Trophoblast cell (in vitro differentiated cells and primary cell): ENCODE results near the gene CCDC192.
A peak's percentile ranks its signal among the peaks of the same experiment; 100 is the strongest.
"Not testable (repeated sequence)": the region's sequence is repeated elsewhere in the genome, so short reads cannot be mapped to it uniquely, and the experiment has no call there.

Experiments used
- DNase-seq, 2 donors: peaks; one replicate each; pipeline ENCODE4 v3.0.0-alpha.2; 2016
- H2AFZ ChIP-seq: 2 replicates; pipeline ENCODE4 v1.6.1; 2013; ENCODE audit warnings: low read length, moderate library complexity, mild to moderate bottlenecking; ENCODE audit not compliant: insufficient read depth, poor library complexity
- H2AK5ac ChIP-seq: 2 replicates; pipeline ENCODE4 v1.6.1; 2013; ENCODE audit warnings: mild to moderate bottlenecking, low read length
- H2BK120ac ChIP-seq: 2 replicates; pipeline ENCODE4 v1.6.1; 2013; ENCODE audit warnings: low read length, mild to moderate bottlenecking, moderate library complexity; ENCODE audit not compliant: insufficient read depth, poor library complexity
- H2BK12ac ChIP-seq: 2 replicates; pipeline ENCODE4 v1.6.1; 2013; ENCODE audit warnings: mild to moderate bottlenecking, low read length, moderate library complexity
- H2BK5ac ChIP-seq: 2 replicates; pipeline ENCODE4 v1.6.1; 2013; ENCODE audit warnings: low read length, low read depth, moderate library complexity, mild to moderate bottlenecking; ENCODE audit not compliant: poor library complexity
- H3K14ac ChIP-seq: 2 replicates; pipeline ENCODE4 v1.6.1; 2013; ENCODE audit warnings: mild to moderate bottlenecking, low read length
- H3K18ac ChIP-seq: 2 replicates; pipeline ENCODE4 v1.6.1; 2013; ENCODE audit warnings: mild to moderate bottlenecking, low read length
- H3K23ac ChIP-seq: 2 replicates; pipeline ENCODE4 v1.6.1; 2013; ENCODE audit warnings: low read length
- H3K27ac ChIP-seq: 2 replicates; pipeline ENCODE4 v1.5.1; 2013; ENCODE audit warnings: low read depth, mild to moderate bottlenecking, inconsistent platforms, low read length, moderate library complexity
- H3K27me3 ChIP-seq: 2 replicates; pipeline ENCODE4 v1.6.1; 2013; ENCODE audit warnings: inconsistent platforms, mild to moderate bottlenecking, low read length, moderate library complexity; ENCODE audit not compliant: insufficient read depth
- H3K36me3 ChIP-seq, 2 experiments: 1 replicate in 1 of 2; 2 replicates in 1 of 2; pipeline ENCODE4 v1.6.1; 2013; ENCODE audit warnings: low read length in 2 of 2, mild to moderate bottlenecking in 2 of 2, moderate library complexity in 1 of 2; ENCODE audit not compliant: insufficient read depth in 2 of 2, control insufficient read depth in 1 of 2
- H3K4ac ChIP-seq: 2 replicates; pipeline ENCODE4 v1.6.1; 2013; ENCODE audit warnings: low read depth, mild to moderate bottlenecking, low read length, moderate library complexity
- H3K4me1 ChIP-seq, 2 experiments: 1 replicate in 1 of 2; 2 replicates in 1 of 2; pipeline ENCODE4 v1.6.1; 2013; ENCODE audit warnings: low read length in 2 of 2, mild to moderate bottlenecking in 2 of 2, moderate library complexity in 1 of 2; ENCODE audit not compliant: insufficient read depth in 2 of 2, control insufficient read depth in 1 of 2
- H3K4me2 ChIP-seq: 2 replicates; pipeline ENCODE4 v1.6.1; 2013; ENCODE audit warnings: inconsistent platforms, mild to moderate bottlenecking, low read length, moderate library complexity
- H3K4me3 ChIP-seq: 2 replicates; pipeline ENCODE4 v1.5.1; 2013; ENCODE audit warnings: mild to moderate bottlenecking, low read depth, low read length, inconsistent platforms
- H3K79me1 ChIP-seq: one replicate; pipeline ENCODE4 v1.6.1; 2013; ENCODE audit warnings: low read length
- H3K79me2 ChIP-seq: 2 replicates; pipeline ENCODE4 v1.6.1; 2013; ENCODE audit warnings: low read length, mild to moderate bottlenecking; ENCODE audit not compliant: control insufficient read depth, insufficient read depth, poor library complexity
- H3K9ac ChIP-seq: 2 replicates; pipeline ENCODE4 v1.6.1; 2013; ENCODE audit warnings: mild to moderate bottlenecking, low read length
- H3K9me3 ChIP-seq: 2 replicates; pipeline ENCODE4 v1.6.1; 2013; ENCODE audit warnings: low read depth, mild to moderate bottlenecking, control low read depth, inconsistent platforms, low read length; ENCODE audit not compliant: insufficient read depth
- H4K12ac ChIP-seq: 2 replicates; pipeline ENCODE4 v1.6.1; 2013; ENCODE audit warnings: low read depth, mild to moderate bottlenecking, low read length, moderate library complexity
- H4K8ac ChIP-seq: 2 replicates; pipeline ENCODE4 v1.6.1; 2013; ENCODE audit warnings: low read depth, mild to moderate bottlenecking, low read length, moderate library complexity
- H4K91ac ChIP-seq: one replicate; pipeline ENCODE4 v1.6.1; 2013; ENCODE audit warnings: low read depth, mild to moderate bottlenecking, low read length, moderate library complexity
- WGBS: extraction: QIAGEN DNeasy Blood & Tissue Kit; methylation state at CpG from one replicate; pipeline ENCODE4 v1.1.7; 2013; ENCODE audit warnings: missing lambda C conversion rate; ENCODE audit not compliant: insufficient read length, insufficient coverage; ENCODE audit errors: extremely low coverage; 5-methylcytosine and 5-hydroxymethylcytosine counted together

Gene CCDC192

GRCh38 chr5:127723571-127723970 lies 20.4 kb downstream of the CCDC192 start:
- no peak overlapping the region for H3K4me2 ChIP-seq
- H2AFZ ChIP-seq, result no peak overlapping the region
- H3K79me1 ChIP-seq, result no peaks in the 10 kb centered on the region
- H3K14ac ChIP-seq, result no peak overlapping the region
- H4K12ac ChIP-seq, result no peak overlapping the region
- no peaks in the 10 kb centered on the region for H3K27me3 ChIP-seq
- H3K4me3 ChIP-seq, result no peak overlapping the region
- peaks cover 6% of the 10 kb centered on the region for H3K9me3 ChIP-seq
- no peak overlapping the region for H4K91ac ChIP-seq
- no peak overlapping the region for H4K8ac ChIP-seq
- H3K79me2 ChIP-seq, result no peaks in the 10 kb centered on the region
- no peak overlapping the region for H3K23ac ChIP-seq
- no peak for DNase-seq
- no peak overlapping the region for H2BK12ac ChIP-seq
- no peak overlapping the region for H3K4ac ChIP-seq
- peaks cover 0 to 5% of the 10 kb centered on the region in 2 experiments for H3K36me3 ChIP-seq
- no peak overlapping the region for H2BK120ac ChIP-seq
- H3K18ac ChIP-seq, result no peak overlapping the region
- H2AK5ac ChIP-seq, result no peak overlapping the region
- no peak overlapping the region for H3K27ac ChIP-seq
- no peak overlapping the region for H2BK5ac ChIP-seq
- no peak overlapping the region for H3K9ac ChIP-seq
- peaks cover 3% of the 10 kb centered on the region in 2 experiments for H3K4me1 ChIP-seq
- WGBS, result no CpG with 5 or more reads among the region's 2 CpGs

- H2AK5ac ChIP-seq, result no peak overlapping the region
- H3K23ac ChIP-seq, result no peak overlapping the region
- no peak overlapping the region for H3K4me2 ChIP-seq
- no peak overlapping the region for H3K18ac ChIP-seq
- H3K27me3 ChIP-seq, result no peaks in the 10 kb centered on the region
- no peak overlapping the region for H2BK5ac ChIP-seq
- H3K9me3 ChIP-seq, result peaks cover 1% of the 10 kb centered on the region
- H3K36me3 ChIP-seq, result peaks cover 0 to 2% of the 10 kb centered on the region in 2 experiments
- no peak overlapping the region for H2AFZ ChIP-seq
- H3K4me1 ChIP-seq, result peaks cover 3% of the 10 kb centered on the region in 2 experiments
- H3K27ac ChIP-seq, result no peak overlapping the region
- H4K91ac ChIP-seq, result no peak overlapping the region
- no peak overlapping the region for H2BK12ac ChIP-seq
- no peak overlapping the region for H3K14ac ChIP-seq
- no peak for DNase-seq
- no CpG with 5 or more reads among the region's 1 CpG for WGBS
- H3K4me3 ChIP-seq, result no peak overlapping the region
- H3K9ac ChIP-seq, result no peak overlapping the region
- H3K4ac ChIP-seq, result no peak overlapping the region
- H3K79me2 ChIP-seq, result no peaks in the 10 kb centered on the region
- no peak overlapping the region for H4K12ac ChIP-seq
- H3K79me1 ChIP-seq, result no peaks in the 10 kb centered on the region
- H4K8ac ChIP-seq, result no peak overlapping the region
- H2BK120ac ChIP-seq, result no peak overlapping the region
These were observed 22.5 kb downstream of the CCDC192 start for GRCh38 chr5:127725673-127726072.

- Histone ChIP-seq H2AFZ (no peak overlapping the region), H3K14ac (no peak overlapping the region), H3K79me1 (no peaks in the 10 kb centered on the region), H3K9ac (no peak overlapping the region), H3K18ac (no peak overlapping the region), H2BK5ac (no peak overlapping the region), H3K4ac (no peak overlapping the region), H4K12ac (no peak overlapping the region), H3K9me3 (peaks cover 1% of the 10 kb centered on the region), H3K27me3 (no peaks in the 10 kb centered on the region), H3K27ac (no peak overlapping the region), H2BK12ac (no peak overlapping the region), H3K4me2 (no peak overlapping the region), H4K8ac (no peak overlapping the region), H3K36me3 (no peaks in the 10 kb centered on the region), H3K79me2 (no peaks in the 10 kb centered on the region), H3K4me1 (no peaks in the 10 kb centered on the region), H3K23ac (no peak overlapping the region), H3K4me3 (no peak overlapping the region), H2AK5ac (no peak overlapping the region), H2BK120ac (no peak overlapping the region), H4K91ac (no peak overlapping the region)
- DNase-seq, result no peak
- no CpG with 5 or more reads among the region's 1 CpG for whole genome bisulfite sequencing
These were observed 29.8 kb downstream of the CCDC192 start for GRCh38 chr5:127732963-127733362.

DNA sequence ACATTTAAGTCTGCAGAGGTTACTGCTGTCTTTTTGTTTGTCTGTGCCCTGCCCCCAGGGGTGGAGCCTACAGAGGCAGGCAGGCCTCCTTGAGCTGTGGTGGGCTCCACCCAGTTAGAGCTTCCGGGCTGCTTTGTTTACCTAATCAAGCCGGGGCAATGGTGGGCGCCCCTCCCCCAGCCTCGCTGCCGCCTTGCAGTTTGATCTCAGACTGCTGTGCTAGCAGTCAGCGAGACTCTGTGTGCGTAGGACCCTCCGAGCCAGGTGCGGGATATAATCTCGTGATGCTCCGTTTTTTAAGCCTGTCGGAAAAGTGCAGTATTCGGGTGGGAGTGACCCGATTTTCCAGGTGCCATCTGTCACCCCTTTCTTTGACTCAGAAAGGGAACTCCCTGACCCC lies 36.2 kb downstream of the CCDC192 start:
- not testable (repeated sequence) for H3K9me3 ChIP-seq, H3K79me2 ChIP-seq, H3K27me3 ChIP-seq, DNase-seq, H3K4me1 ChIP-seq, H2BK12ac ChIP-seq, H3K14ac ChIP-seq, H3K36me3 ChIP-seq, H3K27ac ChIP-seq, H2BK120ac ChIP-seq, H3K23ac ChIP-seq, H3K18ac ChIP-seq, H4K91ac ChIP-seq, H3K4ac ChIP-seq, H3K9ac ChIP-seq, H4K8ac ChIP-seq, H2AK5ac ChIP-seq, H2BK5ac ChIP-seq, H2AFZ ChIP-seq, H4K12ac ChIP-seq, H3K79me1 ChIP-seq
- peak overlapping the region; percentile 59 for H3K4me2 ChIP-seq
- no CpG with 5 or more reads among the region's 14 CpGs for WGBS
- H3K4me3 ChIP-seq, result peak overlapping the region; percentile 65
